Lower lobe of right lung (tissue), 2 donors: ENCODE results near the gene SGCE. TPM values are rescaled to one million over a fixed set of nuclear protein-coding genes. Genes with fewer than 3 reads are reported as not detected.

Source experiments
- ATAC-seq, 2 donors: fragments of 200-7000 bp; cut with Tn5 transposase; one replicate each; pipeline ENCODE4 v1.9.1; 2020 to 2022; ENCODE audit warnings: mild to moderate bottlenecking in 2 of 2, moderate library complexity in 2 of 2
- DNase-seq: peaks from one replicate; pipeline ENCODE4 v3.0.0-alpha.2; 2020
- H3K27ac ChIP-seq: fragments of 200-600 bp; one replicate; pipeline ENCODE4 v1.8.0; 2022
- H3K27me3 ChIP-seq: fragments of 200-600 bp; one replicate; pipeline ENCODE4 v1.8.0; 2022; ENCODE audit warnings: low read depth
- H3K36me3 ChIP-seq: fragments of 200-600 bp; one replicate; pipeline ENCODE4 v1.8.0; 2022; ENCODE audit warnings: mild to moderate bottlenecking
- H3K4me1 ChIP-seq: fragments of 200-600 bp; one replicate; pipeline ENCODE4 v1.8.0; 2022
- H3K4me3 ChIP-seq: fragments of 200-600 bp; one replicate; pipeline ENCODE4 v1.8.0; 2022; ENCODE audit warnings: mild to moderate bottlenecking
- H3K9me3 ChIP-seq: fragments of 200-600 bp; one replicate; pipeline ENCODE4 v1.8.0; 2022
- CTCF ChIP-seq: fragments of 200-600 bp; IDR thresholded peaks from one replicate; pipeline ENCODE4 v1.8.0; 2022; ENCODE audit warnings: antibody characterized with exemption, mild to moderate bottlenecking
- intact Hi-C: fragments of 100-400 bp; cut with DNase I; formaldehyde crosslinking; loops from one replicate; pipeline ENCODE4 v1.11.0; 2022
- total RNA-seq: library from RNA; stranded (reverse); fragmentation: NEBNext Ultra II Directional; extraction: Animal tissue kit (Norgen Biotek cat#: 25700); gene quantifications from one replicate; pipeline ENCODE4 v1.2.1, GENCODE V29; 2021
- donor health status: DM: no; HTN: yes; CAD: no; lungs with severe emphysema.

Gene SGCE
- total RNA-seq, 1 donor from 2014 or later: 47.1 TPM

GRCh38 chr7:94697035-94697974 is 41.4 kb upstream of the SGCE start:
- DNase-seq (no peak), ATAC-seq (peak; percentile 72 to 85)
- no peak for TF ChIP-seq CTCF
- no peaks in the 10 kb centered on the region for H3K9me3 ChIP-seq
- peaks cover 11% of the 10 kb centered on the region for H3K4me1 ChIP-seq
- H3K27ac ChIP-seq: no peak overlapping the region
- no peak overlapping the region for H3K4me3 ChIP-seq
- H3K27me3 ChIP-seq: no peaks in the 10 kb centered on the region
- H3K36me3 ChIP-seq: no peaks in the 10 kb centered on the region
- intact Hi-C loops: no loop called here

GRCh38 chr7:94687810-94688209 is 31.9 kb upstream of the SGCE start:
- ATAC-seq: no peak
- Histone ChIP-seq H3K9me3 (no peaks in the 10 kb centered on the region), H3K27ac (no peak overlapping the region), H3K27me3 (no peaks in the 10 kb centered on the region), H3K4me3 (no peak overlapping the region), H3K36me3 (no peaks in the 10 kb centered on the region), H3K4me1 (no peaks in the 10 kb centered on the region)
- no peak for TF ChIP-seq CTCF
- no peak for DNase-seq
- intact Hi-C loops: no loop called here

- intact Hi-C loops: no loop called here
- H3K27ac ChIP-seq: no peak overlapping the region
- no peaks in the 10 kb centered on the region for H3K36me3 ChIP-seq
- no peaks in the 10 kb centered on the region for H3K9me3 ChIP-seq
- TF ChIP-seq CTCF: no peak
- no peak overlapping the region for H3K4me3 ChIP-seq
- no peak for ATAC-seq
- no peaks in the 10 kb centered on the region for H3K27me3 ChIP-seq
- no peaks in the 10 kb centered on the region for H3K4me1 ChIP-seq
- DNase-seq: no peak
Observed at GRCh38 chr7:94687076-94687475, 31.1 kb upstream of the SGCE start.

- DNase-seq (no peak), ATAC-seq (no peak)
- Histone ChIP-seq H3K27me3 (no peaks in the 10 kb centered on the region), H3K9me3 (no peaks in the 10 kb centered on the region), H3K4me3 (no peak overlapping the region), H3K27ac (no peak overlapping the region), H3K4me1 (no peaks in the 10 kb centered on the region), H3K36me3 (no peaks in the 10 kb centered on the region)
- intact Hi-C loops: no loop called here
- no peak for TF ChIP-seq CTCF
Observed at GRCh38 chr7:94683066-94683465, 27.1 kb upstream of the SGCE start.

GRCh38 chr7:94679358-94679757 is 23.4 kb upstream of the SGCE start:
- intact Hi-C loops: no loop called here
- Histone ChIP-seq H3K4me1 (no peaks in the 10 kb centered on the region), H3K9me3 (no peaks in the 10 kb centered on the region), H3K36me3 (no peaks in the 10 kb centered on the region), H3K27ac (no peak overlapping the region), H3K27me3 (no peaks in the 10 kb centered on the region), H3K4me3 (no peak overlapping the region)
- DNase-seq (no peak), ATAC-seq (no peak)
- TF ChIP-seq CTCF: no peak
